PC-9 (cell line): ENCODE measurements around the gene SLC8A3. TPM values are rescaled to one million over a fixed set of nuclear protein-coding genes. Genes with fewer than 3 reads are reported as not detected.

Source experiments
- BruUV-seq: library from RNA; stranded (reverse); fragments of 400-500 nt; replicated peaks from 2 replicates; lab custom pipeline; 2021; lab: Mats Ljungman, UMichigan
- CTCF ChIA-PET: fragments of 300-600 bp; sonication (Branson Sonifier 250); formaldehyde crosslinking; loops from one replicate; lab custom pipeline; 2022; ENCODE audit warnings: antibody characterized with exemption; lab: Charles Lee
- POLR2A ChIA-PET: fragments of 300-600 bp; sonication (Branson Sonifier 250); formaldehyde crosslinking; loops from one replicate; lab custom pipeline; 2022; ENCODE audit warnings: antibody characterized with exemption; ENCODE audit not compliant: unreplicated experiment; lab: Charles Lee
- DNase-seq, 2 experiments: peaks; one replicate each; pipeline versions ENCODE4 v3.0.0 to v3.0.0-alpha.2; 2015 to 2022; ENCODE audit warnings: mixed read lengths in 1 of 2
- H2AFZ ChIP-seq: fragments of 200-600 bp; sonication (generic); 2 replicates; pipeline ENCODE4 v1.8.1; 2017; ENCODE audit warnings: antibody characterized with exemption
- H3F3A ChIP-seq: fragments of 200-600 bp; sonication (generic); 2 replicates; pipeline ENCODE4 v1.8.1; 2017; ENCODE audit warnings: antibody characterized with exemption, mild to moderate bottlenecking, low read depth; ENCODE audit not compliant: insufficient read depth
- H3K27ac ChIP-seq: fragments of 200-600 bp; sonication (generic); 2 replicates; pipeline ENCODE4 v1.6.1; 2016; ENCODE audit warnings: mixed run types
- H3K27me3 ChIP-seq: fragments of 200-600 bp; sonication (generic); 2 replicates; pipeline ENCODE4 v1.6.1; 2016; ENCODE audit warnings: low read depth, mixed run types; ENCODE audit not compliant: insufficient read depth
- H3K36me3 ChIP-seq: fragments of 200-600 bp; sonication (generic); 2 replicates; pipeline ENCODE4 v1.6.1; 2016; ENCODE audit warnings: low read depth, mixed run types
- H3K4me1 ChIP-seq: fragments of 200-600 bp; sonication (generic); replicated peaks from 2 replicates; pipeline ENCODE4 v1.6.1; 2016; ENCODE audit warnings: mixed run types; ENCODE audit not compliant: insufficient read depth
- H3K4me2 ChIP-seq: fragments of 200-600 bp; sonication (generic); 2 replicates; pipeline ENCODE4 v1.6.1; 2017; ENCODE audit warnings: mixed run types
- H3K4me3 ChIP-seq: fragments of 200-600 bp; sonication (generic); 2 replicates; pipeline ENCODE4 v1.6.1; 2016; ENCODE audit warnings: mixed run types
- H3K79me2 ChIP-seq: fragments of 200-600 bp; sonication (generic); 2 replicates; pipeline ENCODE4 v1.6.1; 2017; ENCODE audit warnings: low read depth, mixed run types
- H3K9me2 ChIP-seq: fragments of 200-600 bp; sonication (generic); 2 replicates; pipeline ENCODE4 v1.8.1; 2017; ENCODE audit warnings: mild to moderate bottlenecking; ENCODE audit not compliant: insufficient read depth
- H3K9me3 ChIP-seq: fragments of 200-600 bp; sonication (generic); 2 replicates; pipeline ENCODE4 v1.8.1; 2016; ENCODE audit warnings: low read depth; ENCODE audit not compliant: insufficient read depth
- H4K20me1 ChIP-seq: fragments of 200-600 bp; sonication (generic); 2 replicates; pipeline ENCODE4 v1.8.1; 2017; ENCODE audit not compliant: insufficient read depth
- CTCF ChIP-seq: fragments of 200-600 bp; sonication (generic); conservative IDR thresholded peaks from 2 replicates; pipeline ENCODE4 v1.6.1; 2017; ENCODE audit warnings: mixed run types, antibody characterized with exemption, mild to moderate bottlenecking, moderate library complexity
- EZH2 ChIP-seq: fragments of 200-600 bp; sonication (generic); IDR thresholded peaks from 2 replicates; pipeline ENCODE4 v1.8.0; 2017; ENCODE audit warnings: antibody characterized with exemption, low read depth
- intact Hi-C: fragments of 100-400 bp; cut with micrococcal nuclease; formaldehyde crosslinking; loops from one replicate; pipeline ENCODE4 v1.10.0; 2022; ENCODE audit not compliant: unreplicated experiment
- total RNA-seq: library from RNA; stranded (reverse); gene quantifications from 2 replicates; pipeline ENCODE4 v1.2.3, GENCODE V29; 2021

Gene SLC8A3
- total RNA-seq, 1 experiment from 2014 or later: not detected

GRCh38 chr14:70023871-70024270 lies 164.9 kb downstream of the SLC8A3 start:
- Histone ChIP-seq H3K27ac (no peak overlapping the region), H3K79me2 (no peaks in the 10 kb centered on the region), H3K36me3 (no peaks in the 10 kb centered on the region), H3K4me3 (no peak overlapping the region), H3K27me3 (peaks cover 9% of the 10 kb centered on the region; the same call in 1 of the 2 replicates), H3F3A (no peaks in the 10 kb centered on the region), H3K4me1 (no peaks in the 10 kb centered on the region), H3K9me3 (no peaks in the 10 kb centered on the region), H3K9me2 (no peaks in the 10 kb centered on the region), H2AFZ (no peak overlapping the region), H3K4me2 (no peak overlapping the region), H4K20me1 (no peaks in the 10 kb centered on the region)
- POLR2A ChIA-PET: no interaction called here
- no peak for DNase-seq
- CTCF ChIA-PET: interaction anchor here (0.6 kb wide), 1 partner anchor 51 kb away, joined by 3 read pairs; no protein-coding TSS in a partner anchor
- no TSS peak for BruUV-seq
- TF ChIP-seq EZH2 (no peak), CTCF (no peak)
- intact Hi-C loops: loop anchor here (10.0 kb wide), 1 partner anchor 159 kb away; no protein-coding TSS in a partner anchor

GRCh38 chr14:70022771-70023445 lies 165.8 kb downstream of the SLC8A3 start:
- Histone ChIP-seq H3K27ac (no peak overlapping the region), H3K36me3 (no peaks in the 10 kb centered on the region), H3F3A (no peaks in the 10 kb centered on the region), H3K27me3 (0 out of 2 replicates have a peak, but pooled peaks cover 7% of the 10 kb centered on the region), H4K20me1 (no peaks in the 10 kb centered on the region), H3K9me3 (no peaks in the 10 kb centered on the region), H2AFZ (no peak overlapping the region), H3K79me2 (no peaks in the 10 kb centered on the region), H3K4me2 (no peak overlapping the region), H3K4me1 (no peaks in the 10 kb centered on the region), H3K4me3 (no peak overlapping the region), H3K9me2 (no peaks in the 10 kb centered on the region)
- CTCF ChIA-PET: no interaction called here
- no peak for TF ChIP-seq EZH2
- TF ChIP-seq CTCF: no peak
- intact Hi-C loops: loop anchor here (10.0 kb wide), 1 partner anchor 158 kb away; no protein-coding TSS in a partner anchor
- no TSS peak for BruUV-seq
- POLR2A ChIA-PET: no interaction called here
- DNase-seq: no peak

GRCh38 chr14:70021548-70022220 lies 167.1 kb downstream of the SLC8A3 start:
- BruUV-seq: no TSS peak
- CTCF ChIA-PET: no interaction called here

More at GRCh38 chr14:70021548-70022220, 167.1 kb downstream of the SLC8A3 start:
- Histone ChIP-seq H3K9me2 (no peaks in the 10 kb centered on the region), H3K79me2 (no peaks in the 10 kb centered on the region), H3K27me3 (0 out of 2 replicates have a peak, but pooled peaks cover 7% of the 10 kb centered on the region), H3K4me2 (no peak overlapping the region), H3K4me1 (no peaks in the 10 kb centered on the region), H3K4me3 (no peak overlapping the region), H3K36me3 (no peaks in the 10 kb centered on the region), H2AFZ (no peak overlapping the region), H3K27ac (no peak overlapping the region), H3K9me3 (no peaks in the 10 kb centered on the region), H3F3A (no peaks in the 10 kb centered on the region), H4K20me1 (no peaks in the 10 kb centered on the region)
- no peak for TF ChIP-seq CTCF
- no peak for TF ChIP-seq EZH2
- intact Hi-C loops: loop anchor here (10.0 kb wide), 1 partner anchor 157 kb away; no protein-coding TSS in a partner anchor
- POLR2A ChIA-PET: no interaction called here
- DNase-seq: no peak
